Superior temporal gyrus (tissue), 1 donor: ENCODE results near the gene TAF4.
"Not testable (repeated sequence)": the region's sequence is repeated elsewhere in the genome, so short reads cannot be mapped to it uniquely, and the experiment has no call there.

Experiments
- DNase-seq: peaks from one replicate; pipeline ENCODE4 v3.0.0-alpha.2; 2016; ENCODE audit errors: extremely low spot score

TAF4 gene

GRCh38 chr20:62065674-62066338, at the start of gene TAF4:
Gene TAF4, minus strand, starts transcription at chr20:62065881. Its CDS starts 71 bp downstream, at chr20:62065810.
- DNase-seq, result peak; percentile 66

DNA sequence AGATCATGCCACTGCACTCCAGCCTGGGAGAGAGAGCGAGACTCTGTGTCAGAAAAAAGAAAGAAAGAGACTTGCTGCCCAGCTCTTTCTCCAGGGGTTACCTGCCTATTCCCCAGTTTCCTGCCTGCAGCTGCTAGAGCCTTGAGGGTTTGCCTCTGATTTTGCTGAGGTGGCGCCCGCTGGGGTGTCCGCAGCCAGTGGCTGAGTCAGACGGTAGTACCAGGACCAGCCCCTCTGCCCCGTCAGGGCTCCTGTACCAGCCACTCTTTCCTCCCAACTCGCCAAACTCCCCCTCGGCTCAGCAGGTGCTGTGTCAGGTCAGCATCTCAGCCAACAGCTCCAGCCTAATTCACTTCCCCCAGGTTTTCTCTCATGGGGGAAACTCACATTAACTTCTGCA, 49.2 kb upstream of the TAF4 start:
- DNase-seq, result no peak

- DNase-seq, result no peak
These were observed 46.7 kb upstream of the TAF4 start for GRCh38 chr20:62112368-62112767.

DNA sequence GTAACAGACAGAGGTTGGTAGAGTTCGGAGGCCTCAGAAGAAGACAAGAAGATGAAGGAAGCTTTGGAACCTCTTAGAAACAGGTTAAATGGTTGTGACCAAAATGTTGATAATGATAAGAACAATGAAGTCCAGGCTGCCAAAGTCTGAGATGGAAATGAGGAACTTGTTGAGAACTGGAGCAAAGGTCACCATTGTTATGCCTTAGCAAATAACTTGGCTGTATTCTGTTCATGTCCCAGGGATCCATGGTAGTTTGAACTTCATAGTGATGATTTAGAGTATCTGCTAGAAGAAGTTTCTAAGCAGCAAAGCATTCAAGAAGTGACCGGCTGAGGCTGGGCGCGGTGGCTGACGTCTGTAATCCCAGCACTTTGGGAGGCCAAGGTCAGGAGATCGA, 45.5 kb upstream of the TAF4 start:
- no peak for DNase-seq

- DNase-seq, result no peak
These were observed 39.9 kb upstream of the TAF4 start for GRCh38 chr20:62105592-62105991.

GRCh38 chr20:62104791-62105345, 39.2 kb upstream of the TAF4 start:
- no peak for DNase-seq

- no peak for DNase-seq
These were observed 38.6 kb upstream of the TAF4 start for GRCh38 chr20:62104234-62104789.

DNA sequence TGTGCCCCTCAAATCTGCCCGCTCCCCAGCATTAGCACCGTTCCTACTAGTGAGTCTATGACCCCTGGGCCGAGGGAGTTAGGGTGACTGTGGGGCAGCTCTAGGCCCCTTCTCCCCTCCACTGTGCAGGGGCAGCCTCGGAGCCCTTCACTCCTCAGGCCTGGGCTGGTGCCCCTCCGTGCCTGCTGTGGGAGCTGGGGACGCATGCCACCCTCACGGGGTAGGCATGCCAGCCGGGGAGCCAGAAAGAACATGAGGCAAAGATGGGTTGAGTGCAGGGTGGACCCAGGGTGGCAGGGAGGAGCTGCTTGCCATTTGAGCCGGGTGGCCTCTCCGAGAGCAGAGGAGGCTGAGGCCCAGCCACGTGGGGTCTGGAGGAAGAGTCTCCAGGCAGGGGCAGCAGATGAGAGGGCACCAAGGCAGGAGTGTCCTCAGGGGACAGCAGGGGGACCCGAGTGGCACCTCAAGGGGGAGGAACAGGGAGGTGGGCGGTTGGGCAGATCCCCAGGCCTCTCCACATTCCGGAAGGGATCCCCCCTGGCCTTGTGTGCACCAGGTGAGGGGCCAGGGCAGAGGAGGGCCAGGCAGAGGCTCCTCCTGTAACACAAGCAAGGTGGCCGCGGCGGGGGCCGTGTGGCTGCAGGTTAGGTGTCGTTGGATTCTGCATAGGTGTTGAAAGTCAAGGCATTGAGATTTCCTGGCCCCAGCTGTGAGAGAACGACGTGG, 38.0 kb upstream of the TAF4 start:
- no peak for DNase-seq

- DNase-seq, result no peak
These were observed 35.4 kb upstream of the TAF4 start for GRCh38 chr20:62101078-62101477.

- no peak for DNase-seq
These were observed 32.3 kb upstream of the TAF4 start for GRCh38 chr20:62097881-62098407.

- DNase-seq, result no peak
These were observed 31.0 kb upstream of the TAF4 start for GRCh38 chr20:62096421-62097380.

- DNase-seq, result no peak
These were observed 23.7 kb upstream of the TAF4 start for GRCh38 chr20:62089393-62089792.

- no peak for DNase-seq
These were observed 22.8 kb upstream of the TAF4 start for GRCh38 chr20:62088258-62089127.

- no peak for DNase-seq
These were observed 22.0 kb upstream of the TAF4 start for GRCh38 chr20:62087632-62088031.

DNA sequence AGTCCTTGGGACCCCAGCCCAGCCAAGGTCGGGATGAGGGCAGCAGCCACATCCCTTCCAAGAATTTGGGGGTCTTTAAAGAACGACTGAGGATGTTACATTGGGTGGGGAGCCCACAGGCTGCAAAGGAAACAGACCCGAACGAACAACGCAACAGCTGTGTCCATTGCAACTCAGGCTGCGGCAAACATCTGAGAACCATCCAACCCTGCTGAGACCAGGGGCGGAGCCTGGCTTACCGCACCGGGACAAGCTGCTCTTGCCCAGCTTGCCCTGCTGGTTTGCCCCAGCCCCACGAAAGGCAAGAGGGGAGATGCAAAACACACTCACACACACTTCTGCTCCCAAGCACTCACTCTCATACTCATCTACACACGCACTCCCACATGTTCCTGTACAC, 21.5 kb upstream of the TAF4 start:
- DNase-seq, result no peak

DNA sequence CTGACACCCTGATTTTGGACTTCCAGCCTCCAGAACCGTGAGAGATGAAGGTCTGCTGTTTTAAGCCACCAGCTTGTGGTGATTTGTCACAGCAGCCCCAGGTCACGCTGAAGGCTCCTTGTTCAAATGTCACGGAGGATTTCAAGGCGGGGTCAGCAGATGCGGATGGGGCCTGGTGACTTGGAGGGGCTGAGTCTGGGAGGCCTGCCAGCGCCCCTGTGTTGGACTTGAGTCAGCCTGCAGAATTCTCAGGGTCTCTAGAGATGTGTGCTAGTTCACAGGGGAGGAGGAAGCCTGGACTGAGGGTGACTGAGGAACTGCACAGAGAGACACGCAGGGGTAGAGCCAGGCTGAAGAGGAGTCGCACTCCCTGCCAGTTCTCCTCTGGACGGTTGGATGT, 19.5 kb upstream of the TAF4 start:
- DNase-seq, result no peak

DNA sequence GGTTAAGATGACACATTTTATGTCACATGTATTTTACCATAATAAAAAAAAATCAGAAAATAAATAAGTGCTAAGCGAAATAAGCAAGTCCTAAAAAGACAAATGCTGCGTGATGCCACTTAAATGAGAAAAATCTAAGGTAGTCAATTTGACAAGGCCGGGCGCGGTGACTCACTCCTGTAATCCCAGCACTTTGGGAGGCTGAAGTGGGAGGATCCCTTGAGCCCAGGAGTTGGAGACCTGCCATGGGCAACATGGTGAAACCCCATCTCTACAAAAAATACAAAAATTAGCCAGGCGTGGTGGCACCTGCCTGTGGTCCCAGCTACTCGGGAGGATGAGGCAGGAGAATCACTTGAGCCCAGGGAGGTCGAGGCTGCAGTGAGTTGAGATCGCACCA, 18.5 kb upstream of the TAF4 start:
- not testable (repeated sequence) for DNase-seq

GRCh38 chr20:62083312-62083711, 17.6 kb upstream of the TAF4 start:
- no peak for DNase-seq

DNA sequence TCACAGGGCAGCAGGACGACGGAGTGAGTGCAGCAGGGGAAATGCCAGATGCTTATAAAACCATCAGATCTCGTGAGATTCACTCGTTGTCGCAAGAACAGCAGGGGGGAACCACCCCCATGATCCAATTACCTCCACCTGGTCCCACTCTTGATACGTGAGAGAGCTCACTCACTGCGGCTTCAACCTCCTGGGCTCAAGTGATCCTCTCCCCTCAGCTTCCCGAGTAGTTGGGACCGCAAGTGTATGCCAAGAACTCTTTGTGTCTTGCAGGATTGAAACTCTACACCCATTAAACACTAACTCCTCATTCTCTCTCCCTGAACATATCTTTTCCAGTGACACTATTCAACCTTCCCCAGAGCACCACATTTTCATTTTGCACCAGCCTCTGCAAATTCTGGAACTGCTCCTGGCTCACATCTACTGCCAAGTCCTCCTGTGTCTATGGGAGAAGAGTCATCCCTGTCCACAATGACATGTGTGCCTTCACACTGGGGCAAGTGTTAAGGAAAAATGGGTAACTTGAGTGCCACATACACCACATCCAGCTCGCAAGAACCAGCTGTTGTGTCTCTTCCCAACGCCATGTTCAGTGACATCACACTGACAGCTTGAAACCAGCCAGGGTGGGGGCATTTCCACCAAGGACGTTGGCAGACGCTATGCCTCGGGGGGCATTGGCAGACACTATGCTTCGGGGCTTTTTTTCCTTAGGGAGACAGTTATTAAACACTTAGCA, 14.7 kb upstream of the TAF4 start:
- DNase-seq, result no peak

- no peak for DNase-seq
These were observed 13.5 kb upstream of the TAF4 start for GRCh38 chr20:62079166-62079565.
